ENCODE measurements around the gene BCO2.
A peak's percentile ranks its signal among the peaks of the same experiment; 100 is the strongest.

Gene BCO2

GRCh38 chr11:112247201-112247600 lies 71.9 kb downstream of the BCO2 start:
- no peak for FAIRE-seq
- no peak for DNase-seq (ENCODE audit: low spot score)

GRCh38 chr11:112248201-112248600 lies 72.9 kb downstream of the BCO2 start:
- DNase-seq (ENCODE audit: low spot score) (no peak), FAIRE-seq (no peak)

- no peak for DNase-seq (ENCODE audit: low spot score)
- FAIRE-seq, result no peak
These were observed 74.7 kb downstream of the BCO2 start for GRCh38 chr11:112249871-112250610.

GRCh38 chr11:112253605-112254242 lies 78.4 kb downstream of the BCO2 start:
- DNase-seq (ENCODE audit: low spot score) (no peak), FAIRE-seq (no peak)

- FAIRE-seq, result no peak
These were observed 79.9 kb downstream of the BCO2 start for GRCh38 chr11:112255067-112255720.

GRCh38 chr11:112260490-112260889 lies 85.2 kb downstream of the BCO2 start, which contains the start of gene PLET1:
Gene PLET1, minus strand, starts transcription at chr11:112260860. Its CDS starts 271 bp downstream, at chr11:112260589.
- DNase-seq (ENCODE audit: low spot score) (no peak), FAIRE-seq (no peak)

More at GRCh38 chr11:112255067-112255720, 79.9 kb downstream of the BCO2 start:
- peak; percentile 25 for DNase-seq (ENCODE audit: low spot score)

GRCh38 chr11:112265659-112266409 lies 90.5 kb downstream of the BCO2 start:
- no peak for FAIRE-seq
- DNase-seq (ENCODE audit: low spot score), result no peak

GRCh38 chr11:112266410-112266778 lies 91.1 kb downstream of the BCO2 start:
- DNase-seq (ENCODE audit: low spot score) (no peak), FAIRE-seq (no peak)

GRCh38 chr11:112267188-112267591 lies 91.9 kb downstream of the BCO2 start:
- FAIRE-seq, result no peak
- DNase-seq (ENCODE audit: low spot score), result no peak

GRCh38 chr11:112268406-112268805 lies 93.1 kb downstream of the BCO2 start:
- FAIRE-seq (no peak), DNase-seq (ENCODE audit: low spot score) (no peak)

Data from RCC 7860 (cell line).